Left lobe of liver (tissue), 1 donor: ENCODE results near the gene KCNA3. TPM values are rescaled to one million over a fixed set of nuclear protein-coding genes. Genes with fewer than 3 reads are reported as not detected.

ENCODE experiments used
- total RNA-seq: library from RNA; stranded (reverse); gene quantifications from one replicate; pipeline ENCODE4 v1.2.1, GENCODE V29; 2021
- donor health status: DM: no; HTN: yes; CAD: no.

KCNA3 gene
- total RNA-seq, 1 donor from 2014 or later: 0.43 TPM

Other genes starting within 250 kb of the KCNA3 start
- not detected for gene PROK1, start 223.8 kb downstream of the KCNA3 start, total RNA-seq
- gene KCNA10, start 155.8 kb downstream of the KCNA3 start, total RNA-seq: not detected
- gene KCNA2, start 68.6 kb downstream of the KCNA3 start, total RNA-seq: 0.03 TPM
- gene CD53, start 198.2 kb upstream of the KCNA3 start, total RNA-seq: 9.3 TPM